GM12892 (cell line): ENCODE data around the gene ZNF319.

Source experiments
- POLR2A ChIP-seq: IDR thresholded peaks from 2 replicates; pipeline ENCODE4 v1.6.1; 2011; ENCODE audit warnings: low read depth, low read length, control low read depth
- POLR2AphosphoS5 ChIP-seq: IDR thresholded peaks from 2 replicates; pipeline ENCODE4 v1.6.1; 2011; ENCODE audit warnings: low read depth, low read length, control low read depth

GRCh38 chr16:58020628-58021521 is 20.4 kb upstream of the ZNF319 start:
- no peak for TF ChIP-seq POLR2A
- no peak for TF ChIP-seq POLR2AphosphoS5
